Measurements from ENCODE around the gene C4B. TPM values are rescaled to one million over a fixed set of nuclear protein-coding genes. Genes with fewer than 3 reads are reported as not detected.
"Not testable (repeated sequence)": the region's sequence is repeated elsewhere in the genome, so short reads cannot be mapped to it uniquely, and the experiment has no call there.

Gene C4B
- total RNA-seq, 2 donors from 2014 or later = 49.2 to 137 TPM

GRCh38 chr6:32004393-32004792 lies 10.2 kb upstream of the C4B start:
- H3K36me3 ChIP-seq; H3K4me1 ChIP-seq (replicated peaks); DNase-seq (ENCODE audit: low spot score); H3K4me3 ChIP-seq; H3K9me3 ChIP-seq; H3K27me3 ChIP-seq (replicated peaks; ENCODE audit: insufficient read depth); intact Hi-C loops (cut with DNase I); H3K27ac ChIP-seq: not testable (repeated sequence)
- 74% methylated on average over 3 of the region's 4 CpGs for WGBS

- H3K27me3 ChIP-seq (replicated peaks; ENCODE audit: insufficient read depth); H3K36me3 ChIP-seq; H3K9me3 ChIP-seq; H3K4me3 ChIP-seq; H3K4me1 ChIP-seq (replicated peaks); DNase-seq (ENCODE audit: low spot score); H3K27ac ChIP-seq; intact Hi-C loops (cut with DNase I): not testable (repeated sequence)
- WGBS = 46% methylated on average over 9 of the region's 13 CpGs
Measured at GRCh38 chr6:32004864-32005537, 9.6 kb upstream of the C4B start.

- H3K36me3 ChIP-seq; H3K4me1 ChIP-seq (replicated peaks); DNase-seq (ENCODE audit: low spot score); H3K4me3 ChIP-seq; H3K9me3 ChIP-seq; H3K27ac ChIP-seq; intact Hi-C loops (cut with DNase I); H3K27me3 ChIP-seq (replicated peaks; ENCODE audit: insufficient read depth): not testable (repeated sequence)
- 77% methylated on average over 9 of the region's 9 CpGs for WGBS
Measured at GRCh38 chr6:32005538-32005880, 9.1 kb upstream of the C4B start.

GRCh38 chr6:32005991-32006529 lies 8.5 kb upstream of the C4B start:
- H3K4me3 ChIP-seq; H3K27ac ChIP-seq; DNase-seq (ENCODE audit: low spot score); intact Hi-C loops (cut with DNase I); H3K36me3 ChIP-seq; H3K27me3 ChIP-seq (replicated peaks; ENCODE audit: insufficient read depth); H3K4me1 ChIP-seq (replicated peaks); H3K9me3 ChIP-seq: not testable (repeated sequence)
- WGBS = 87% methylated on average over 6 of the region's 8 CpGs

GRCh38 chr6:32007086-32007485 lies 7.5 kb upstream of the C4B start:
- WGBS = 81% methylated on average over 11 of the region's 12 CpGs
- H3K9me3 ChIP-seq; H3K36me3 ChIP-seq; H3K27me3 ChIP-seq (replicated peaks; ENCODE audit: insufficient read depth); H3K27ac ChIP-seq; intact Hi-C loops (cut with DNase I); DNase-seq (ENCODE audit: low spot score); H3K4me3 ChIP-seq; H3K4me1 ChIP-seq (replicated peaks): not testable (repeated sequence)

GRCh38 chr6:32008037-32008436 lies 6.6 kb upstream of the C4B start:
- H3K4me3 ChIP-seq; H3K36me3 ChIP-seq; H3K27ac ChIP-seq; DNase-seq (ENCODE audit: low spot score); H3K4me1 ChIP-seq (replicated peaks); H3K27me3 ChIP-seq (replicated peaks; ENCODE audit: insufficient read depth); intact Hi-C loops (cut with DNase I); H3K9me3 ChIP-seq: not testable (repeated sequence)
- WGBS = no CpG with 5 or more reads among the region's 24 CpGs

- H3K27me3 ChIP-seq (replicated peaks; ENCODE audit: insufficient read depth); H3K4me1 ChIP-seq (replicated peaks); H3K27ac ChIP-seq; H3K9me3 ChIP-seq; DNase-seq (ENCODE audit: low spot score); H3K4me3 ChIP-seq; intact Hi-C loops (cut with DNase I); H3K36me3 ChIP-seq: not testable (repeated sequence)
- WGBS = 66% methylated on average over 7 of the region's 12 CpGs
Measured at GRCh38 chr6:32008616-32009015, 6.0 kb upstream of the C4B start.

GRCh38 chr6:32009537-32009936 lies 5.1 kb upstream of the C4B start:
- H3K36me3 ChIP-seq; H3K4me3 ChIP-seq; H3K27me3 ChIP-seq (replicated peaks; ENCODE audit: insufficient read depth); DNase-seq (ENCODE audit: low spot score); H3K4me1 ChIP-seq (replicated peaks); H3K27ac ChIP-seq; intact Hi-C loops (cut with DNase I); H3K9me3 ChIP-seq: not testable (repeated sequence)
- WGBS = 81% methylated on average over 10 of the region's 12 CpGs

GRCh38 chr6:32010856-32011530 lies 3.6 kb upstream of the C4B start:
- H3K9me3 ChIP-seq; H3K36me3 ChIP-seq; intact Hi-C loops (cut with DNase I); H3K4me1 ChIP-seq (replicated peaks); H3K4me3 ChIP-seq; H3K27me3 ChIP-seq (replicated peaks; ENCODE audit: insufficient read depth); DNase-seq (ENCODE audit: low spot score); H3K27ac ChIP-seq: not testable (repeated sequence)
- WGBS = 73% methylated on average over 19 of the region's 27 CpGs

- DNase-seq (ENCODE audit: low spot score); H3K36me3 ChIP-seq; H3K4me1 ChIP-seq (replicated peaks); intact Hi-C loops (cut with DNase I); H3K9me3 ChIP-seq; H3K4me3 ChIP-seq; H3K27ac ChIP-seq; H3K27me3 ChIP-seq (replicated peaks; ENCODE audit: insufficient read depth): not testable (repeated sequence)
- WGBS = 91% methylated on average over 16 of the region's 17 CpGs
Measured at GRCh38 chr6:32012941-32013617, 1.5 kb upstream of the C4B start.

GRCh38 chr6:32013738-32014137 lies 857 bp upstream of the C4B start:
- H3K4me1 ChIP-seq (replicated peaks); H3K9me3 ChIP-seq; H3K4me3 ChIP-seq; H3K27me3 ChIP-seq (replicated peaks; ENCODE audit: insufficient read depth); intact Hi-C loops (cut with DNase I); H3K36me3 ChIP-seq; H3K27ac ChIP-seq; DNase-seq (ENCODE audit: low spot score): not testable (repeated sequence)
- no CpG with 5 or more reads among the region's 5 CpGs for WGBS

GRCh38 chr6:32022100-32022499 lies 7.5 kb downstream of the C4B start:
- H3K9me3 ChIP-seq; H3K36me3 ChIP-seq; DNase-seq (ENCODE audit: low spot score); H3K4me3 ChIP-seq; H3K4me1 ChIP-seq (replicated peaks); intact Hi-C loops (cut with DNase I); H3K27ac ChIP-seq; H3K27me3 ChIP-seq (replicated peaks; ENCODE audit: insufficient read depth): not testable (repeated sequence)
- WGBS = no CpG with 5 or more reads among the region's 10 CpGs

Measured in prostate gland (tissue), 2 donors.